ENCODE measurements around the gene ABHD16A.

ABHD16A gene

GRCh38 chr6:31651602-31652191 lies 51.4 kb downstream of the ABHD16A start:
- in situ Hi-C loops (cut with MboI; ENCODE audit: low sequenced_read_pairs) = no loop called here
- no peaks in the 10 kb centered on the region for H3K9me3 ChIP-seq
- no peaks in the 10 kb centered on the region for H3K27me3 ChIP-seq (ENCODE audit: low read depth)
- peak overlapping the region; percentile 84 for H3K4me3 ChIP-seq
- H3K36me3 ChIP-seq (replicated peaks) = peaks cover 46% of the 10 kb centered on the region
- peak; percentile 86 to 87 for DNase-seq (ENCODE audit: low spot score in 2 of 2)
- H3K4me1 ChIP-seq = peaks cover 10% of the 10 kb centered on the region

DNA sequence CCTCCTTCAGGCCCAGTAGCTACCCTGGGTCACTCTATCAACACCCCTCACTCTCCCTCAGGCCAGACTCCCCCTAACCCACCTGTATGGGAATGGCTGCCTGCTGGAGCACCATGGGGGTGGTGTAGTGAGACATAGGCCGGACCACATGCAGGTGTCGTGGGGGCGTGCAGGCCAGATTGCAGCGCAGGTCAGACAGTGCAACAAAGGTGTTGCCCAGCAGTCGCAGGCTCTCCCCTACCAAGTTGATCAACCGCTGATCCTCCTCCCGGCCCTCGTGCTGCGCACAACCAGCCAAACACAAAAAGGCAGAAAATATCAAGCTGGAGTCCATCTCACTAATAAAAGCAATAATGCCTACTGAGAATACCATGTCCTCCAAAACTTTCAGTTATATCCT lies 57.8 kb downstream of the ABHD16A start:
- Histone ChIP-seq H3K36me3 (replicated peaks) (peaks cover 85% of the 10 kb centered on the region), H3K9me3 (no peaks in the 10 kb centered on the region), H3K4me3 (no peak overlapping the region), H3K4me1 (no peaks in the 10 kb centered on the region), H3K27me3 (ENCODE audit: low read depth) (no peaks in the 10 kb centered on the region)
- DNase-seq (ENCODE audit: low spot score in 2 of 2) = no peak
- in situ Hi-C loops (cut with MboI; ENCODE audit: low sequenced_read_pairs) = loop anchor here (25.0 kb wide), 1 partner anchor 1058 kb away; no protein-coding TSS in a partner anchor

DNA sequence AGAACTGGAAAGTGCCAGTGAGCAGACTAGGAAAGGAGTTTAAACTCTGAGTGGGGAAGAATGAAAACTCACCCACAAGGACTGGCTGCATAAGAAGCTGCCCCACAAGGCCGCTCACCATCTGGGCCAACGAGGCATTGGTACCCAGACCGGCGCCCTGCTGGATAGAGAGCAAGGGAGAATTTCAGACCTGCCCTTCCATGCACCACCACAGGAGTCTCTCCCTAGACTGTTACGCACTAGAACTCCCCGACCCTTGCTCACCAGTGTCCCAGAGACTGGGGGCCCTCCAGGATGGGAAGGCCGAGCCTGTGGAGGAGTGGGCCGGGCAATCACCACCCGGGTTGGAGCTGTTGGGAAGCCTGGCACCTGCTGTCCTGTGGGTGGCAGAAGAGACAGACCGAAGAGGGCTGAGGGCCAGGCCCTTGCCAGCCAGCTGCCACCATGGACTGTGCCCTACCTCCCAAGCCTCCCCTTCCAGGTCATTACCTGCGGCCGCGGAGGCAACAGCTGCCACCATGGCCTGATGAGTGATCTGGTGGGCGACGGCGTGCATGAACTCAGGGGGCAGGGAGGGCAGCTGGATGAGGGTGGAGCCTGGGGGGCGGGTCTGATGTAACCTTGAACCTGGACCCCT lies 59.2 kb downstream of the ABHD16A start:
- in situ Hi-C loops (cut with MboI; ENCODE audit: low sequenced_read_pairs) = loop anchor here (25.0 kb wide), 1 partner anchor 1057 kb away; no protein-coding TSS in a partner anchor
- H3K36me3 ChIP-seq (replicated peaks) = peaks cover 85% of the 10 kb centered on the region

DNA sequence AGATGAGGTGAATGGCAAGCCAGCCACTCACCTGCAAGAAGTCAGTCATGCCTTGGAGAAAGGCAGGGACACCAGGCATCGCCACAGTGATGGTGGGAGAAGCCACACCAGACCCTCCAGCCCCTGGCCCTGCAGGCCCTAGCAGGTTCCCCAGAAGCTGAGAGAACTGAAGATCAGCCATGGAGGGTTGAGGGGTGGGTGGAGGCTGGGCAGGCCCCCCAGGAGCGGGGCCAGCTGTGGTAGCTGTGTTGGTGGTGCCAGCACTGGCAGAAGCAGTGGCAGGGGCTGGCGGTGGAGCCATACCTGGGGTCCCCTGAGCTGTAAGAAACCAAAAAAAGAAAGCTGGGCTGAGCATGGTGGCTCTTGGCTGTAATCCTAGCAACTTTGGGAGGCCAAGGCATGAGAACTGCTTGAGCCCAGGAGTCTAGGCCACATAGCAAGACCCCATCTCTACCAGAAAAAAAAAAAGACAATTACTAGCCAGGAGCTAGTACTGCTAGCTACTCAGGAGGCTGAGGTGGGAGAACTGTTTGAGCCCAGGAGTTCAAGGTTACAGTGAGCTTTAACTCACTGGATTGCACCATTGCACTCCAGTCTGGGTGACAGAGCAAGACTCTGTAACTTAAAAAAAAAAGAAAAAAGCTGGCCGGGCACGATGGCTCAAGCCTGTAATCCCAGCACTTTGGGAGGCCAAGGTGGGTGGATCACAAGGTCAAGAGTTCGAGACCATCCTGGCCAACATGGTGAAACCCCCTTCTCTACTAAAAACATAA lies 60.1 kb downstream of the ABHD16A start:
- Histone ChIP-seq H3K36me3 (replicated peaks) (peaks cover 83% of the 10 kb centered on the region), H3K27me3 (ENCODE audit: low read depth) (no peaks in the 10 kb centered on the region), H3K9me3 (no peaks in the 10 kb centered on the region), H3K4me1 (no peaks in the 10 kb centered on the region), H3K4me3 (no peak overlapping the region)
- no peak for DNase-seq (ENCODE audit: low spot score in 2 of 2)
- in situ Hi-C loops (cut with MboI; ENCODE audit: low sequenced_read_pairs) = loop anchor here (25.0 kb wide), 1 partner anchor 1056 kb away; no protein-coding TSS in a partner anchor

More for the DNA sequence above, 59.2 kb downstream of the ABHD16A start:
- Histone ChIP-seq H3K27me3 (ENCODE audit: low read depth) (no peaks in the 10 kb centered on the region), H3K4me3 (no peak overlapping the region), H3K4me1 (no peaks in the 10 kb centered on the region), H3K9me3 (no peaks in the 10 kb centered on the region)
- DNase-seq (ENCODE audit: low spot score in 2 of 2) = no peak

- H3K27me3 ChIP-seq (ENCODE audit: low read depth) = no peaks in the 10 kb centered on the region
- no peaks in the 10 kb centered on the region for H3K4me1 ChIP-seq
- H3K4me3 ChIP-seq = no peak overlapping the region
- in situ Hi-C loops (cut with MboI; ENCODE audit: low sequenced_read_pairs) = loop anchor here (25.0 kb wide), 1 partner anchor 1054 kb away; no protein-coding TSS in a partner anchor
- DNase-seq (ENCODE audit: low spot score in 2 of 2) = no peak
- H3K9me3 ChIP-seq = no peaks in the 10 kb centered on the region
- peaks cover 85% of the 10 kb centered on the region for H3K36me3 ChIP-seq (replicated peaks)
These were observed 61.8 kb downstream of the ABHD16A start for GRCh38 chr6:31641370-31641769.

DNA sequence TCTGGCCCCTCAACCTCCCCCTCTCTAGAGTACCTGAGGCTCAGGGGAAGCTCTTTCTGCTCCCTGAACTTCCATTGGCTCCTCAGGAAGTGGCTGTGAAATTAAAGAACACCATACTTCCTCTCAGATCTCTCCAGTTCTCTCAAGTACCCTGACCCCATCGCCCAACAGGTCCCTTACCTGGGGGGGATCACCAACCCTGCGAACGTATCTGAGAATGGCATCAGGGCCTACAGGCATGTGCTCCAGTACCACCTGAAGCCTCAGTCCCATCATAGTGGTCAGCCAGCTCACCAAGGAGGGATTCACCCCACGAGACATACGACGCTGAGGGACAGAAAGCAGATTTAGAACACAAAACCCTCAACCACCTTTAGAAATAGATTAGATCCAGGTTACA lies 62.5 kb downstream of the ABHD16A start:
- no peak for DNase-seq (ENCODE audit: low spot score in 2 of 2)
- in situ Hi-C loops (cut with MboI; ENCODE audit: low sequenced_read_pairs) = loop anchor here (25.0 kb wide), 1 partner anchor 1053 kb away; no protein-coding TSS in a partner anchor
- Histone ChIP-seq H3K36me3 (replicated peaks) (peaks cover 87% of the 10 kb centered on the region), H3K27me3 (ENCODE audit: low read depth) (no peaks in the 10 kb centered on the region), H3K9me3 (no peaks in the 10 kb centered on the region), H3K4me3 (no peak overlapping the region), H3K4me1 (no peaks in the 10 kb centered on the region)

DNA sequence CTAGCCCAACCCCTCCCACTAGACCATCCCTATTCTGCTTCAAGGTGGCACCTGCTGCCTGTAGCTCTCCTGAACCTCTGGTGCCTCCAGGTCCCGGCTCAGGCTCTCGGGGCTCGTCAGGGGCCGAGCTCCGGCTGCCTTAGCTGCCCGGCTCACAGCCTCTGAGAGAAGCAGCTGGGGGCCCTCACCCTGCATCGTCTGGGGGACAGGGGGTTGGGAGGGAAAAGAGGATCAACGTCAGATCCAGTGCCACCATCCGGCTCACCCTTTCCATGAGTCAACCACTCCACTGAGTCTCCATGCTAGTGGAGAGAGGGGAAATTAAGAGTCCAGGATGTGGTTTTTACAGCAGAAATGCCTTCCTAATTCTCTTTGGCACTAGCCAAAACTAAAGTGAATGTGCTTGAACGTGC lies 63.7 kb downstream of the ABHD16A start:
- DNase-seq (ENCODE audit: low spot score in 2 of 2) = no peak
- H3K27me3 ChIP-seq (ENCODE audit: low read depth) = no peaks in the 10 kb centered on the region
- H3K4me3 ChIP-seq = no peak overlapping the region
- H3K9me3 ChIP-seq = no peaks in the 10 kb centered on the region
- peaks cover 87% of the 10 kb centered on the region for H3K36me3 ChIP-seq (replicated peaks)
- in situ Hi-C loops (cut with MboI; ENCODE audit: low sequenced_read_pairs) = loop anchor here (25.0 kb wide), 1 partner anchor 1052 kb away; no protein-coding TSS in a partner anchor
- H3K4me1 ChIP-seq = no peaks in the 10 kb centered on the region

DNA sequence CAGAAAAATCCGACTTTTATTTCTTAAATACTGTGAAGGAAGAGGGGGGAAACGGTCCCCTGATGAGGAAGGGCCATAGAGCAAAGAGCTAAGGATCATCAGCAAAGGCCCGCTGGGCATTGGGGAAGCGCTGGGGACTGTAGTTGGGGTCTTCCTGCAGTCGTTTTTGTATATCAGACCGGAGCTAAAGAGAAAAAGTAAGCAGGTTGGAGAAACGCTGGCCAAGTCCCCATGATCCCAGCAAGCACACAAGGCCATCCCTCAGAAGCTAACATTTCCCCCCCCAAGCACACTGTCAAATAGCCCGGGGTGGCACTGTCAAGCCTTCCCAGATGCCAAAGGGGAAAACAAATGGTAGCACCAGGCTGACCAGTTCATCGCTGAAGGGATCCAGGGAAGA lies 64.1 kb downstream of the ABHD16A start:
- Histone ChIP-seq H3K4me3 (no peak overlapping the region), H3K9me3 (no peaks in the 10 kb centered on the region), H3K4me1 (no peaks in the 10 kb centered on the region), H3K36me3 (replicated peaks) (peaks cover 87% of the 10 kb centered on the region), H3K27me3 (ENCODE audit: low read depth) (no peaks in the 10 kb centered on the region)
- in situ Hi-C loops (cut with MboI; ENCODE audit: low sequenced_read_pairs) = loop anchor here (25.0 kb wide), 1 partner anchor 1052 kb away; no protein-coding TSS in a partner anchor
- no peak for DNase-seq (ENCODE audit: low spot score in 2 of 2)

All from HAP-1 (cell line).